Testis (tissue), 2 donors: ENCODE results near the gene C9orf50.

Experiments
- CTCF ChIP-seq, 3 experiments: fragments of 450-650 bp in 2 of 3; fragments of 200-600 bp in 1 of 3; sonication (generic) in 1 of 3; IDR thresholded peaks; one replicate each; pipeline ENCODE4 v1.5.1; 2016 to 2019; ENCODE audit warnings: antibody characterized with exemption in 3 of 3, mild to moderate bottlenecking in 2 of 3, moderate library complexity in 1 of 3
- POLR2A ChIP-seq: fragments of 450-650 bp; IDR thresholded peaks from one replicate; pipeline ENCODE4 v1.6.1; 2017; ENCODE audit warnings: antibody characterized with exemption, mild to moderate bottlenecking, moderate library complexity

GRCh38 chr9:129596541-129597331 is 24.2 kb downstream of the C9orf50 start:
- TF ChIP-seq CTCF (IDR thresholded peaks at IDR 0.05) (no peak), POLR2A (no peak)
